Limb (tissue), 2 donors: ENCODE data around the gene CCDC191.

Experiments
- DNase-seq, 2 donors: peaks; one replicate each; pipeline ENCODE4 v3.0.0-alpha.2; 2016; ENCODE audit errors: extremely low spot score in 2 of 2

Gene CCDC191

GRCh38 chr3:114058646-114059045, 2.3 kb upstream of the CCDC191 start:
- DNase-seq = no peak

GRCh38 chr3:114057011-114057347, 653 bp upstream of the CCDC191 start:
- DNase-seq = no peak

- DNase-seq = no peak
Observed at GRCh38 chr3:114052216-114052615, 4.1 kb downstream of the CCDC191 start.

GRCh38 chr3:114043205-114043604, 13.1 kb downstream of the CCDC191 start:
- DNase-seq = no peak

GRCh38 chr3:114035896-114036295, 20.4 kb downstream of the CCDC191 start:
- no peak for DNase-seq

GRCh38 chr3:114034787-114035545, 21.4 kb downstream of the CCDC191 start:
- DNase-seq = no peak

GRCh38 chr3:114034211-114034610, 22.1 kb downstream of the CCDC191 start:
- DNase-seq = no peak

GRCh38 chr3:114033721-114034120, 22.6 kb downstream of the CCDC191 start:
- DNase-seq = no peak

GRCh38 chr3:114026331-114026730, 30.0 kb downstream of the CCDC191 start:
- no peak for DNase-seq

GRCh38 chr3:114025451-114025850, 30.9 kb downstream of the CCDC191 start:
- no peak for DNase-seq

- no peak for DNase-seq
Observed at GRCh38 chr3:114022145-114022802, 34.1 kb downstream of the CCDC191 start.

GRCh38 chr3:114020907-114021306, 35.4 kb downstream of the CCDC191 start:
- DNase-seq = no peak

- no peak for DNase-seq
Observed at GRCh38 chr3:114019486-114019885, 36.8 kb downstream of the CCDC191 start.

- DNase-seq = no peak
Observed at GRCh38 chr3:114014211-114014610, 42.1 kb downstream of the CCDC191 start.

GRCh38 chr3:114011059-114011797, 45.1 kb downstream of the CCDC191 start:
- no peak for DNase-seq

GRCh38 chr3:114005481-114005880, 50.8 kb downstream of the CCDC191 start:
- no peak for DNase-seq

- DNase-seq = no peak
Observed at GRCh38 chr3:113985541-113985940, 70.8 kb downstream of the CCDC191 start.

- no peak for DNase-seq
Observed at GRCh38 chr3:113983544-113983943, 72.8 kb downstream of the CCDC191 start.

GRCh38 chr3:113981803-113982202, 74.5 kb downstream of the CCDC191 start:
- no peak for DNase-seq

- DNase-seq = no peak
Observed at GRCh38 chr3:113979916-113980315, 76.4 kb downstream of the CCDC191 start.

GRCh38 chr3:113977822-113978221, 78.5 kb downstream of the CCDC191 start:
- DNase-seq = no peak

- DNase-seq = no peak
Observed at GRCh38 chr3:113968986-113969385, 87.3 kb downstream of the CCDC191 start.

GRCh38 chr3:113966172-113966571, 90.2 kb downstream of the CCDC191 start:
- no peak for DNase-seq
